NCI-H187 treated with DMSO at 0.1 percent for 48 hours (cell line): ENCODE data around the gene ANKFY1.

ENCODE experiments used
- DNase-seq: peaks from one replicate; lab custom pipeline; 2025; lab: John Stamatoyannopoulos, UW

The ANKFY1 gene

GRCh38 chr17:4178651-4179050, 85.1 kb downstream of the ANKFY1 start:
- DNase-seq = no peak

- no peak for DNase-seq
These were observed 86.0 kb downstream of the ANKFY1 start for GRCh38 chr17:4177806-4178205.

GRCh38 chr17:4176808-4177472, 86.8 kb downstream of the ANKFY1 start:
- DNase-seq = no peak

GRCh38 chr17:4175921-4176807, 87.6 kb downstream of the ANKFY1 start:
- no peak for DNase-seq

GRCh38 chr17:4174556-4174955, 89.2 kb downstream of the ANKFY1 start:
- no peak for DNase-seq

- DNase-seq = no peak
These were observed 90.0 kb downstream of the ANKFY1 start for GRCh38 chr17:4173781-4174180.

- no peak for DNase-seq
These were observed 91.4 kb downstream of the ANKFY1 start for GRCh38 chr17:4172356-4172755.

GRCh38 chr17:4170639-4171280, 93.0 kb downstream of the ANKFY1 start:
- no peak for DNase-seq

GRCh38 chr17:4167786-4168185, 96.0 kb downstream of the ANKFY1 start:
- no peak for DNase-seq

- no peak for DNase-seq
These were observed 97.4 kb downstream of the ANKFY1 start for GRCh38 chr17:4166419-4166818.

GRCh38 chr17:4165301-4166010, 98.3 kb downstream of the ANKFY1 start:
- no peak for DNase-seq

GRCh38 chr17:4163951-4164350, 99.8 kb downstream of the ANKFY1 start:
- DNase-seq = no peak

- no peak for DNase-seq
These were observed 100.9 kb downstream of the ANKFY1 start for GRCh38 chr17:4162775-4163466.

GRCh38 chr17:4162321-4162720, 101.5 kb downstream of the ANKFY1 start:
- no peak for DNase-seq

GRCh38 chr17:4161967-4162305, 101.8 kb downstream of the ANKFY1 start:
- no peak for DNase-seq

GRCh38 chr17:4161192-4161966, 102.4 kb downstream of the ANKFY1 start:
- DNase-seq = no peak

GRCh38 chr17:4160294-4160859, 103.4 kb downstream of the ANKFY1 start:
- no peak for DNase-seq

- no peak for DNase-seq
These were observed 104.0 kb downstream of the ANKFY1 start for GRCh38 chr17:4159761-4160160.

GRCh38 chr17:4157618-4158333, 106.0 kb downstream of the ANKFY1 start:
- no peak for DNase-seq
